HG02970 (cell line): Measurements from ENCODE around the gene PCGF5.
"Not testable (repeated sequence)": the region's sequence is repeated elsewhere in the genome, so short reads cannot be mapped to it uniquely, and the experiment has no call there.

Experiments
- ATAC-seq: cut with Tn5 transposase; IDR thresholded peaks from one replicate; pipeline ENCODE4 v1.9.1; 2021; ENCODE audit warnings: mild to moderate bottlenecking, moderate library complexity, moderate number of reproducible peaks; ENCODE audit not compliant: unreplicated experiment, low FRiP score

Gene PCGF5

DNA sequence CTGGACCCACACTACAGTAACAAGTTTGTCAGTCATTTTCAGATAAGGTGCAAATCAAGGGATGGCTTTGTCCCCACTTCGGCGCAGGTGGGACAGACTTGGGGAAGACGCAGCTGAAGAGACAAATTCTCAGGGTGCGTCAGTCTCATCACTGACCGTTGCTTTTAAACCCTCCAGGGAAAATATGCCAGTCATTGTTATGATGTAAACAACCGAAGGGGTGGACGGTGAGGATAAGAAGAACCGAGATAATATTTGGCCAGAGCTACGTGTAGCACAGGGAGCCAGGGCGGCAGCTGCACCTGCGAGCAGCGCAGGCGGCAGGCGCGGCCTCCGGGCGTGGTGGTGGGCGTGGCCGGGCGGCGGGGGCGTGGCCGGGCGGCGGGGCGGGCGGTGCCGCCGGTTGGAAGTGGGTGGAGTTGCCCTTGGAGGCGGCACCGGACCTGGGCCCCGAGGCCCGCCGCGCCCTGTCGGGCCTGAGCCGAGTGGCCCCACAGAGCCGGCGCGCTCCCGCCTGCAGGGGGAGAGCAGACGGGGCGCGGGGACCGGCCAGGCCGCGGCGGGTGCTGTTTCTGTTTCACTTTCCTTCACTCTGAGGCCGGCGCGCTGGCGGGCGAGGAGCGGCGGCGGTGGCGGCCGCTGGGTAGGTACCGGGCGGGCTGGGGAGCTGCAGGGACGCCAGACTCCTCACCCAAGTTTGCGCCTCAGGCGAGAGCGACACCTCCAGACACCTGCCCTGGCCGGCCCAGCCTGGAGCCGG, at the start of gene PCGF5:
PCGF5 (plus strand) TSS at position 470 of the 760 bp plus-strand sequence. CDS start 2,209 bp downstream, outside the sequence.
- ATAC-seq, result peak; percentile 98

DNA sequence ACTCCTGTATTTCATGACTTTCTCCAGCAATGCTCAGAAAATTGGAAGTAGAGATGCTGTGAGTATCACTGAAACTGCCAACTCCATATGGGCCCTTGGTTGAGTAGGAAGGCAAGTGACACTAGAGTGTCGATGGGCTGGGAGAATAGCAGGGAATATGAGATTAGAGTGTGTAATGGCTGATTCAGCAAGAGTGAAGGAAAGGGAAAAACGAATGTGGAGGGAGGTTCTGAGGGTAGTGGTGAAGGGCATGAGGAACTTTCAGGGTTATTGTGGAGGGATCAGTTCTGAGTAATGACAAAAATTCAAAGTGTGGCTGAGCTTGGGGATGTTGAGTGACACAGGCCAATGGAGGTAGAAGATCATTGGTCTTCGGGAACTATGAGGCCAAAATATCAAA, 49.0 kb upstream of the PCGF5 start:
- no peak for ATAC-seq

DNA sequence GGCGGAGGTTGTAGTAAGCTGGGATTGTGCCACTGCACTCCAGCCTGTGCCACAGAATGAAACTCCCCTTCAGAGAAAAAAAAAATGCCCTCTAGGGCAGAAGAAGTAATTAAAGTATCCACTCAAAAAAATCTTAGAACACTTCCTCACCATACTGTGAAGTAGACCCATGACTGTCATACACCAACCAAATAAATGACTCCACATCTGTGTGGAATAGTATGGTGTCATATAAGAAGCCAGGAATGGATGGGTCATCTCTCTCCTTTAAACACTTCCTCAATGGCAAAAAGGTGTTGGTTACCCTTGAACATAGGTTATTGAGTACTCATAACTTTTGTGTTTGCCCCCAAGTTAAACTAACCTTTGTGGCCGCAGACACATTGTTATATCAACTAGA, 48.1 kb upstream of the PCGF5 start:
- ATAC-seq, result no peak

DNA sequence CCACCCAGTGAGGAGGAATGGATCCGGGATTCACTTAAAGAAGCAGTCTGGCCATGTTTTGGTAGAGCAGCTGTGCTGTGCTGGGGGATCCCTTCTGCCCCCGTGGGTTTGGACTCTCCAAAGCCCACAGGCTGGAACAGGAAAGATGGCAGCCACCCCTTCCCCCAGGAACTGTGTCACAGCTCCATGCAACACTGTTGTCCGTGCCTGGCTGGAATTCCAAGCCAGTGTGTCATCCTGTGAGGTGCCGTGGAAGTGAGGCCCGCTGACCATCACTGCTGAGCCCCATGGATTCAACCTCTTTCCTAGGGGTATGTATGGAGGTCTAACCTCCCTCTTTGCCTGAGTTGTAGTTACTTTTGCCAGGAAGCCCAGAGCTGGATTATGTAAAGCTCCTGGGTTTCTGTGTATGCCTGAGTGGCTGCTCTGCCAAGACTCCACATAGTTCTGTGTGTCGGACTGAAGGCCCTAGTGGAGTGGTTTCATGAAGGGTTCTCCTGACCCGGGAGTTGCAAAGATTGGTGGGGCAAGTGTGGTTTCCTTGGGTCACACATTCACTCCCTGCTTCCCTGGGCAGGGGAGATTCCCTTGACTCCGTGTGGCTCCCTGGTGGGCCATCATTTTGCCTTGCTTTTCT, 35.1 kb upstream of the PCGF5 start:
- ATAC-seq, result no peak

DNA sequence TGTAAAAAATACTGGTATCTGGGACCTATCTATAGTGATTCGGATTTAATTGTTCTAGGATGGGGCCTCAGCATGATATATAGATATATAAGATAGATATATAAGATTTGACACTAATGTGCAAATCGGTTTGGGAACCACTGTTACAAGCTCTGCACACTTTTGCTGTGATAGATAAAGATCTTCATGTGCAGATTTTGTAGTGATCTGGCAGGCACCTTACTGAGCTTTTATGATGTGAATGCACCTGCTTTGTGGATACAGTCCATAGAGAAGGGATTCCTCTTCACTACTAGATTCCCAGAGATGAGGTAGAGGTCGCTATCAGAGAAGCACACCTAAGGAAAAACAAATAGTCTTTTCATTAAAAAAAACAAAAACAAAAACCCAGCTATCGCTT, 33.3 kb upstream of the PCGF5 start:
- ATAC-seq, result no peak

DNA sequence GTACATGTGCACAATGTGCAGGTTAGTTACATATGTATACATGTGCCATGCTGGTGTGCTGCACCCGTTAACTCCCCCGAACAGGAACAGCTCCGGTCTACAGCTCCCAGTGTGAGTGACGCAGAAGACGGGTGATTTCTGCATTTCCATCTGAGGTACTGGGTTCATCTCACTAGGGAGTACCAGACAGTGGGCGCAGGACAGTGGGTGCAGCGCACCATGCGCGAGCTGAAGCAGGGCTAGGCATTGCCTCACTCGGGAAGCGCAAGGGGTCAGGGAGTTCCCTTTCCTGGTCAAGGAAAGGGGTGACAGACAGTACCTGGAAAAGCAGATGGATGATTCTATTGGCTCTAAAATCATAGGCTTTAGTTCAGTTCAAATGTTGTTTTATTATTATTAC, 32.5 kb upstream of the PCGF5 start:
- ATAC-seq, result not testable (repeated sequence)

DNA sequence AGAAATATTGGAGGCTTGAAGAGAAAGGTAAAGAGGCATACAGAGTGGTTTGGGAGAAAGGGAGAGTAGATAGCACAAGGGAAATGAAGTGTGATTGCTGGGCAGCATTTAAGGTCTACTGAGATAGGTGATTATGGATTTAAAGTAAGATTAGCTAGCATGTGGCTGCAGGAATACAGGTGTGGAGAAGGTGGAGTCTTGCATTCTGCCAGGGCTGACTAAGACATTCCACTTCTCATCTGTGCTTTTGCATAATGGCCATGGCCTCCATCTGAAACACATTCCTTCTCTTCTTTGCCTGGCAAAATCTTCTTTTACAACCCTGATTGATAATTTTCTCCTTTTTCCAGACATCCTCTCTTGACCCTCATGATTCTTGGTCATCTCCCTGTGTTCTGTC, 31.6 kb upstream of the PCGF5 start:
- ATAC-seq, result no peak

DNA sequence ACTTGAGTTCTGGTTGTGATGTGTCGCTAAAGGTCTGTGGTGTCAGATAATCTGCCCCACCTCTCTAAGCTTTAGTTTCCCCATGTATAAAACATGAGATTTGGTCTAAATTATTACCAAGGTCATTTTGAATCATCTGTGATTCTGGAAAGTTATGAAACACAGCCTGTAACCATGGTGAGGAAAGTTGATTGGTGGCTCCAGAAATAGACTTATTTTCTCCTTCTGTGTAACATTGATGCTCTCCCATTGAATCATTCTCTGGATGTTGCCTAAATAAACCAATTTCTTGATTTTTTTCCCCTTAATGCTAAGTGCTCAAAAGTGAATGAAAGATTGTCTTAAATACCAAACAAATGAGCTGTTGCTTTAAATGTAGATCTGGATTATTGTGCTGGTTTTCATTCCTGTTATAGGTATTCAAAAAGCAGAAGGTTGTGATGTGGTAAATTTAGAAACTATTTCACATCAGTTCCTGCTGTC, 30.0 kb upstream of the PCGF5 start:
- no peak for ATAC-seq

DNA sequence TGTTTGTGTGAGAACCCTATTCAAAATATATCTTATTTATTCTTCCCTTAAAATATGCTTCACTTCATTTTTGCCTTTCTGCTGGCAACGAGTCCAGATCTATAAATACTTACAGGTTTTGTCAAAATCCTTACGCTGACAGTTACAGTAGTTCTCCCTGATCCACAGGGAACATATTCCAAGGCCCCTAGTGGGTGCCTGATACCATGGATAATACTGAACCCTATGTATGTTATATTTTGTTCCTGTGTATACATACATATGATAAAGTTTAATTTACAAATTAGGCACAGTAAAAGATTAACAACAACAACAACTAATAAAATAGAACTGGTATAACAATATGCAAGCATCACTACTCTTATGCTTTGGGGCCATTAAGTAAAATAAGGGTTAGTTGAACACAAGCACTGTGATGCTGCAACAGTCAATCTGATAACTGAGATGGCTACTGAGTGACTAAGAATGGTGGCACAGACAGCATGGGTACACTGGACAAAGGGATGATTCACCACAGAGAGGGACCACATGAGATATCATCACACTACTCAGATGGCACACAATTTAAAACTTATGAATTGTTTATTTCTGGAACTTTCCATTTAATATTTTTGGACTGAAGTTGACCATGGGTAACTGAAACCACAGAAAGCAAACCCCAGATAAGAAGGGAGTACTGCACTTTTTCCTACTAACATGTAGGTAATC, 29.4 kb upstream of the PCGF5 start:
- no peak for ATAC-seq

DNA sequence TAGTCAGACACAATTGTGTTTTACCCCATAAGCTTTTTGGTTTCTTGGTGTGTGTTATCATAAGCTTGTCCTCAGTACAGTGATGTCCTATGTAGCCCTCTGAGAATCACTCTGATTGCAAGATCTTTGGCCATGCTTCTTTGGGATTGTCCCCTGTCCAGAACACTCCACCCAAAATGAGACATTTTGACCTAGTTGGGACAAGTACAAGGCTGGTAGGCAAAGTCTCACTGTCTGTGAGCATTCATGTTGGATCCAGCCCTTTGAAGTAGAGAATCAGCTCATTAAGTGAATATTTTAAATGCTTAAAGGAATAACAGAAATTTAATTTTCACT, 28.9 kb upstream of the PCGF5 start:
- no peak for ATAC-seq

DNA sequence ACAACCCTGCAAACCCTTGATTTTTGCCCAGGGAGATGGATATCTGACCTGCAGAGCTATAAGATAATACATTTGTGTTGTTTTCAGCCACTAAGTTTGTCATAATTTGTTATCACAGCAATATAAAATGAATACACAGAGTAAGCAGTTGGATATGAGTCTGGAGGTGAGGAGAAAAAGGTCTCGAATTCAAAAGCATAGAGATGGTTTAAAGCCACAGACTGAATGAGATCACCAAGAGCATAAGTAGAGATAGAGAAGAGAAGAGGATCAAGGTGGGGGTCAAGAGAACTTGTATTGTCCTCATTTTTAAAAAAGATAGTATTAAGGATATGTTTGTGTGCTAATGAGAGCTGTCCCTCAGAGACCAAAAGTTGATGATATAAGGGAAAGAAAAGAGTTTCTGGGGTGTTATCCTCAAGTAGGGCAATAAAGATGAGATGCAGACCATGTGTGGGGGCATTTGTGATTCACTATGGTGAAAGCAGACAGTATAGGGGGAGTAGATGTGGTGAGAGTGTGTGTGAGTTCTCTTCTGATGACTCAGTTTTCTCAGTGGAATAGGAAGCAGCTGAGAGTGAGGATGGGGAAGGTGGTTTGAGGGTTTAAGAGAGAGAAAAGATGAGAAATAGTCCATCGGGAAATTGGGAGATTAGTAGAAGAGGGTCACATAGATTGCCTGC, 25.8 kb upstream of the PCGF5 start:
- no peak for ATAC-seq

DNA sequence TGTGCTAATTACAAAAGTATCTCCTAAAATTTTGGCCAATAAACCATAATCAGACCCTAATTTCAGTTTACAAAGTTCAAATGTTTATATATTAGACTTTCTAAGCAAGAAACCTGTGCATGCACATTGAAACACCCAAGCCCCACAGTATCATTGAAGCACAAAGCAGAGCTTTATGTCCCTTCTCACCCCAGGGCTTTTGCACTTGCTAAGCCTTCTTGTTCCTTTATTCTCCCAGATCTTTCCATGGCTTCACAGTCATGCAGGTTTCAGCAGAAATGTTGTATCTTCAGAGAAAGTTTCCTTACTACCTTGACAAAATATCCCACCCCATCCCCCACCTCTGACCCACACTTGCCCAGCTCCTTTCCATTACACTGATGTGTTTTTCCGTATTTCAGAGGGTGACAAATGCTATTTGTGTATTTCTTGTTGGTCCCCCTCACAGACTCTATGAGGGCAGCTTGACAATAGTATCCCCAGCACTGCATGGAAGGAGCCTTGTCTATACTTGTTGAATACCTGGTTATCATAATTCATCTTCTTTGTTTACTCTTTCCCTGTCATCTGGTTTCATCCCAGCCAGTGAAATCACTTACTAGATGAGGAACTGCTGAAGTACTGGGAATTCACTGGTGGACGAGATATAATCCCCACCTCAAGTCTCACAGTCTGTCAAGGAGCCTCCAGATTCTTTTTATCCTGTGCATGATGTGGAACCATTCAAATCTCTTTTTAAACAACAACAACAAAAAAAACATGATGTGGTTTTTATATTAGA, 24.0 kb upstream of the PCGF5 start:
- ATAC-seq, result no peak

DNA sequence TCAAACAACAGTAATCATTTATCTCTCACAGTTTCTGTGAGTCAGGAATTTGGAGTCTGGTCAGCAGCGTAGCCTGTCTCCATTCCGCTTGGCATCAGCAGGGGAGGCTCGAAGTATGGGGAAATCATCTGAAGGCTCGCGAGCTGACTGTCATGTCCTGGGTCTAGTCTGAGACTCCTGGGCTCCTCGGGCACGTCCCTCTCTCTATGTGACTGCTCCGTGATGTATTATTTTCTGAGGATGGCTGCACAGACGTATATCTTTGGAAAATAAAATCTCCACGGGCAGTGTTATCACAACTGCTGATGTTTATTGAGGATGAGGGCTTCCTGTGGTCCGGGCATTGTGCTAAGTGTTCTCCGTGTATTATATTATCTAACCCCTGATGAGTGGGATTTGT, 23.3 kb upstream of the PCGF5 start:
- ATAC-seq, result no peak

DNA sequence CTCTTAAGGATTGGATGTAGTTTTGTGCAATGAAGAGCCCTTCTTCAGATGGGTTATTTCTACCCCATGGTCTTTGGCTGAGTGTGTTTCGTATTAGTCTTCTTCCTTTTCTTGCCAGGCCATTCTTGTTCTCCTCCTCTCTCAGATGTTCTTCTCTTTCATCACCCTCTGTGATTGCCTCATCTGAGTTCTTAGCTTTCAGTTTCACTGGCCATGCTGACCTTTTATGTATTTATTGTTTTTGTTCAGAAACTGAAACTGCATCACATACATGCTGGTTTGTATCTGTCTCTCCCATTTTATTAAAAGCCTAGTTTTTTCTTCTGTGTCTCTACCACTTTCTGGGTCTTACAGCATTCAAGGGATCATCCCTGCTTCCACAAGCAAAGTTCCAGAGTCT, 21.7 kb upstream of the PCGF5 start:
- ATAC-seq, result peak; percentile 71

DNA sequence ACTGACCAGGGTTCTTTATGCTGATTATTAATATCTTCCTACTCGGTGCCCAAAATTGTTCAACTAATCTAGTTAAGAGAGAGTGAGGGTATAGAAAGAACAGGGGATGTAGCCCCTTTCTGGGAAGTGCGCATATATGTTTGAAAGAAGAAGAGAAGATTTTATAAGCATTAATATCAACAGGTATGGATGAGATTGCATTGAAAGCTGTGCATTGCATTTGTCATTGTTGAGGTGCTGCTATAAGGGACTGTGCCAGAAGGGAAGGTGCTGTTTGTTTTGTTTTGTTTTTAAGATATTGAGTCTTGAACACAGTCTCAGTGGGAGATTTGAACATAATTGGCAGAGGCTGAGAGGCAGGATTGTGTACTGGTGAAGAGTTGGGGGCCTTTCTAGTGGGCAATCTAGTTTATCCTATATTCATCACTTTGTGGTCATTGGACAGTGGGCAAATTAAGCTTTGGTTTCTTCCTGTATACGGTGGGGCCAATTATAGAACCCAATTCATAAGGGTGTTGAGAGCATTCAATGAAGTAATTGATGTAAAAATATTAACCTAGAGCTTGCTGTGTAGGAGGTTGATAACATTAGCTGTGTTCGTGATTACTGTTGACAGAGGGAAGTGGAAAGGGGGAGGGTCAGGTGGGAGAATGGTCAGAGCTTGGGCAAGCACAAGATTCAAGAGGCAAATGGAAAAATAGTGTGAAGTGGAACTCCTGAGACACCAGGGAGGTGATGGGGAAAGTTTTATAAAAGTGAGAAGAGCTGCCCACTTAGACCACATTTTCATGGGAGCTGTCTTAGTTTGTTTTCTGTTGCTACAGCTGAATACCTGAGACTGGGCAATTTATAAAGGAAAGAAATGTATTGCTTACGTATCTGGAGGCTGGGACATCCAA, 19.9 kb upstream of the PCGF5 start:
- no peak for ATAC-seq

DNA sequence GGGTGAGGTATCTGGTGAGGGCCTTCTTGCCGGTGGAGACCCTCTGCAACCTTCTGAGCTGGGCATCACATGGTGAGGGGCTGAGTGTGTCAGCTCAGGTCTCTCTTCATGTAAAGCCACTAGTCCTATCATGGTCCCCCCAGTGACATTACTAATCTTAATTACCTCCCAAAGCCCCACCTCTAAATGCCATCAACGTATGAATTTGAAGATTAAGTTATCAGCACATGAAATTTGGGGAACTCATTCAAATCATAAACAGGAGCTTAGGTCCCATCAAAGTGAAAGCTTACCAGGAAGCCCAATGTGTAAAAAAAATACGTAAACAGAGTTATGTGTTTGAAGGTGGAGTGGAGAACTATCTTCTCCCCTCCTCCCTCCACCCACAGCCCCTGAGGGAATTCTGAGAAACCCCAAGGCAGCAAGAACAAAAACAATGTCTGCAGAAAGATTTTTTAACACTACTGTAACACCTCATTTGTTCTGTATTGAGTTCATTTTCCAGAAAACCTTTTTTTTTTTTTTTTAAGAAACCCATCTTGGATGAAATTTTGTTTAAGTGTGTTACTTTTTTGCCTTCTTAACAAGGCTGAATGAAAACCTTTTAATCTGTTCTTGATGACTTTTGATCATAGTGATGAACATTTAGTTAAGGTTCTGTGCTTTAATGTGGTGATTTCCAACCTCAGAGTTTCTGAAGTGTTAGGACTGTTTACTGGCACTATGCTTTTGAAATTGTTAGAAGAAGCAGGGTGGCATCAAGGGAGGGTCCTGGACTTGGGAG, 19.1 kb upstream of the PCGF5 start:
- peak; percentile 38 for ATAC-seq

DNA sequence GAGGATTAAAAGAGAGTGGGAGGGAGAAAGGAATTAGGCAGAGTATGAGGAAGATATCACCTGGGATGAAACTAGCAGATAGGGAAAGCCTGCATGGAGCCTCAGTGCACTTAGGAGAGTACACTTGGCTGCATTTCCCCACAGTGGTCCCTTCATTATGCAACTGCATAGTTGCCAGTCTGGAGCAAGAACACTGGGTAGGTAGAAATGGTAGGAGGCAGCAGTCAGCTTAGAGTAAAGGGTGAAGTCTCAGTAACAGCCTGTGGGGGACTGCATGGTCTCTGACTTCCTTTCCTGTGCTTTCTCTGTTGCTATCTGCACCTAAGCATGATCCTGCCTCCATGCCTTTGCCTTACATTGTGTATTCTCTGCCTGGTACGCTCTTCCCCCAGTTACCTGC, 14.0 kb upstream of the PCGF5 start:
- ATAC-seq, result no peak

DNA sequence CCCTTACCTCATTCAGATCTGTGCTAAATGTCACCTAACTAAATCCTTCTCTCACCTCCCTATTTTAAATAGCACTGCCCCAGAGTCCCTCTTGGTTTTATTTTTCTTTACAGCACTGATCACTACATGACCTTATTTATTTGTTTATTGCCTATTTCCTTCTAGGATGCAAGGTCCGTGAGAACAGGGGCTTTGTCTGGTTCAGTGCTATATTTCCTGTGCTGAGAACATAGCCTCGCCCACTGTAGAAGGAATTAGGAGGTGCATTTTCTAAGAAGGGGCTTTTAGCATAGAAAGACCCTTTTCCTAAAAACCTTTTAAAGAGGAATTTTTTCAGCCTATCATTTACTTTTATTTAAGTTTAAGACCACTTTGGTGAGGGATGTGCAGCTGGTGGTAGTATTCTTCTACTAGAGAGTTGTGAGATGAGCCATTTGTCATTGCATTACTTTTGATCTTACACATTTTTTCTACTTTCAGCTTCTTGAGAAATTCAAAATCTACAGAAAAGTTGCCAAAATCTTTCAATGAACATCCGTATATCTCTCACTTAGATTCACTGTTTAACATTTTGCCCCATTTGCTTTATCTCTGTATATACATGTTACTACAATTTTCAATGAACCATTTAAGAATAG, 13.5 kb upstream of the PCGF5 start:
- ATAC-seq, result no peak
